Tibial artery (tissue), 4 donors: ENCODE data around the gene ELP4.

ENCODE experiments used
- DNase-seq, 2 donors: peaks; one replicate each; pipeline ENCODE4 v3.0.0-alpha.2; 2019
- H3K27ac ChIP-seq, 2 donors: fragments of 200-600 bp; sonication (generic) in 1 of 2; 1 replicate in 1 of 2; 2 replicates in 1 of 2; pipeline ENCODE4 v1.5.1; 2018 to 2019; ENCODE audit warnings: mild to moderate bottlenecking in 1 of 2
- H3K27me3 ChIP-seq, 2 donors: fragments of 200-600 bp; sonication (generic) in 1 of 2; one replicate each; pipeline versions ENCODE4 v1.5.1 to v1.6.0; 2016 to 2019
- H3K36me3 ChIP-seq, 3 donors: fragments of 200-600 bp; sonication (generic) in 2 of 3; one replicate each; pipeline ENCODE4 v1.5.1; 2016 to 2019; ENCODE audit warnings: mild to moderate bottlenecking in 2 of 3
- H3K4me1 ChIP-seq, 4 donors: fragments of 200-600 bp; sonication (generic) in 2 of 4; 1 replicate in 3 of 4; 2 replicates in 1 of 4; pipeline ENCODE4 v1.5.1; 2016 to 2019
- H3K4me3 ChIP-seq, 2 donors: fragments of 200-600 bp; sonication (generic) in 1 of 2; 1 replicate in 1 of 2; 2 replicates in 1 of 2; pipeline ENCODE4 v1.5.1; 2018 to 2019; ENCODE audit warnings: mild to moderate bottlenecking in 2 of 2
- H3K9me3 ChIP-seq, 3 donors: fragments of 200-600 bp; sonication (generic) in 1 of 3; one replicate each; pipeline ENCODE4 v1.5.1; 2016 to 2019
- intact Hi-C: fragments of 100-400 bp; cut with DNase I; formaldehyde crosslinking; loops from one replicate; pipeline ENCODE4 v1.15.0; 2023; ENCODE audit warnings: low total_unique reads
- TF ChIP-seq, protein P1 (sequence below), 2 experiments: fragments of 200-600 bp in 1 of 2; fragments of 450-650 bp in 1 of 2; IDR thresholded peaks; one replicate each; pipeline ENCODE4 v1.5.1; 2017 to 2019; ENCODE audit warnings: antibody characterized with exemption in 2 of 2, mild to moderate bottlenecking in 1 of 2, moderate library complexity in 1 of 2

ELP4 gene

DNA sequence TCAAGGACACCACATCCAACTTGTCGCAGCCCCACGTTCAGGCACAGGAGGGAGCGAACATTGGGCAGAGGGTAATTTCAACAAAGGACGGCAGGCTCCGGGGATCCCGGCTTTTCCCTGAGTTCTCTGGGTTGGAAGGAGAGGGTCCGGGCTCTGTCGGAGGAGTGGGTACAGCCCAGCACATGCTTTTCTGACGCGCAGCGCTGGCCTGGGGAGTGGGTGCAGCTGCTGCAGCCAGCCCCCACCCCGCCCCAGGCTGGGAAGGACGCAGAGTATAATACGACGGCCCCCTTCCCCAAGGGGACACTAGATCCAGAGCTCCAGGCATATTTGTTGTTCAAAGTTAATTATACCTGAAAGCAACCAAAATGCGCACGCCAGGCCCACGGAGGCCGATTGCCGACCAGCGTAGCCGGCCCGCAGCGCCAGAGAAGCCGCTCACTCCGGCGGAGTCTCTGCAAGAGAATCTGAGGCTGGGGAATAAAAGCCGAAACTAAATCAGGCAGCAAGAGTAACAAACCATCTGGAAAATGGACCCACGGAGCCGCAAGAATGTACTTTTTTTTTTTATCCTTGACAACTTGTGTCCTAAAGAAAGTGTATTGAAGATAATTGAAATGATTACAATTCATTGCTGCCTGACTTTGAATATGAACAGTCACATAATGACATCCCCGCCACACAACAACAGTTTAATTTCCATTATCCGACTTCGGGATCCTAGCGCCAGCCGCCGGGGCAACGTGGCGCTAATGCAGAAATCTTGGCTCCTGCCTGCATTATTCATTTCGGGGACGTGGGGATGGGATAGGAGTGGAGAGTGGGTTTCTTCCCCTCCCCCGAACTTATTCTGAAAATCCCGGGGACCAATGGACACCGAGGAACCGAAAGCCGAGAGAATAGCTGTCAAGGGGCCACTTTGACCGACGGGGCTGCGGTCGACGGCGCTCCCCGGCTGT, 315.6 kb downstream of the ELP4 start:
- intact Hi-C loops, result no loop called here
- Histone ChIP-seq H3K36me3 (no peaks in the 10 kb centered on the region), H3K9me3 (peaks cover 0 to 3% (median 0%) of the 10 kb centered on the region in 3 donors), H3K4me3 (no peak overlapping the region), H3K4me1 (peaks cover 0 to 21% (median 9%) of the 10 kb centered on the region in 4 donors), H3K27me3 (peaks cover 4 to 98% of the 10 kb centered on the region in 2 donors), H3K27ac (no peak overlapping the region)
- TF ChIP-seq, protein P1, sequence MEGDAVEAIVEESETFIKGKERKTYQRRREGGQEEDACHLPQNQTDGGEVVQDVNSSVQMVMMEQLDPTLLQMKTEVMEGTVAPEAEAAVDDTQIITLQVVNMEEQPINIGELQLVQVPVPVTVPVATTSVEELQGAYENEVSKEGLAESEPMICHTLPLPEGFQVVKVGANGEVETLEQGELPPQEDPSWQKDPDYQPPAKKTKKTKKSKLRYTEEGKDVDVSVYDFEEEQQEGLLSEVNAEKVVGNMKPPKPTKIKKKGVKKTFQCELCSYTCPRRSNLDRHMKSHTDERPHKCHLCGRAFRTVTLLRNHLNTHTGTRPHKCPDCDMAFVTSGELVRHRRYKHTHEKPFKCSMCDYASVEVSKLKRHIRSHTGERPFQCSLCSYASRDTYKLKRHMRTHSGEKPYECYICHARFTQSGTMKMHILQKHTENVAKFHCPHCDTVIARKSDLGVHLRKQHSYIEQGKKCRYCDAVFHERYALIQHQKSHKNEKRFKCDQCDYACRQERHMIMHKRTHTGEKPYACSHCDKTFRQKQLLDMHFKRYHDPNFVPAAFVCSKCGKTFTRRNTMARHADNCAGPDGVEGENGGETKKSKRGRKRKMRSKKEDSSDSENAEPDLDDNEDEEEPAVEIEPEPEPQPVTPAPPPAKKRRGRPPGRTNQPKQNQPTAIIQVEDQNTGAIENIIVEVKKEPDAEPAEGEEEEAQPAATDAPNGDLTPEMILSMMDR (IDR thresholded peaks at IDR 0.05), result no peak
- DNase-seq, result no peak

DNA sequence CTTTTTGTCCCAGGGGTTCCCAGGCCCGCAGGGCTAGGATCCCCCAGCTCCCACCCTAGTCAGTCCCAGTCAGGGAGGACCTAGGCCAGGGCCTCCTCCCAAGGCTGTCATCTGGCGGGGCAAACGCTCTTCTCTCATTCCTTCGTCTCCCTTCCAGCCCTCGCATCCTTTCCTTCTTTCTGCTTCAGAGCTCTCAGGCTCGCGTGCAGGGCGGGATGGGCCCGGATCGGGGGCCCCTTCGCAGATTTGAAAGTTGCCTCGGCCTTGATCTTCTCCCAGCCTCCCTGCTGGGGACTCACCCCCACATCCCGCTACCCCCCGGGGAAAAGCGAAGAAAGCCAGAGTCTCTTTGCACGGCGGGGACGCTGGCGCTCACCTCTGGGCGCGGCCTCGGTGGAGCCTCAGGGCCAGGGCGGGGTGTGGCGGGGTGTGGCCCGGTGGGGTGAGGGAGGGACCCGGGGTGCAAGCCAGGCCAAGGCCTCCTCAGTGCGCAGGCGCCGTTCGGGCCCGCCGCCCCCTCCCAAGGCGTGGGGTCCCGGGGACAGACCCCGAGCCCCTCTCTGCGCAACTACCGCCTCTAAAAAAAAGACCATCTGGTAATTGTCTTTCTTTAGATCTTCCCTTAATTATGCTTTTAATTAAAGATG, 316.4 kb downstream of the ELP4 start:
- TF ChIP-seq, protein P1 (IDR thresholded peaks at IDR 0.05), result no peak
- Histone ChIP-seq H3K9me3 (no peaks in the 10 kb centered on the region), H3K27me3 (peaks cover 4 to 95% of the 10 kb centered on the region in 2 donors), H3K4me3 (no peak overlapping the region), H3K4me1 (peaks cover 0 to 21% (median 9%) of the 10 kb centered on the region in 4 donors), H3K27ac (no peak overlapping the region), H3K36me3 (no peaks in the 10 kb centered on the region)
- intact Hi-C loops, result no loop called here
- no peak for DNase-seq

DNA sequence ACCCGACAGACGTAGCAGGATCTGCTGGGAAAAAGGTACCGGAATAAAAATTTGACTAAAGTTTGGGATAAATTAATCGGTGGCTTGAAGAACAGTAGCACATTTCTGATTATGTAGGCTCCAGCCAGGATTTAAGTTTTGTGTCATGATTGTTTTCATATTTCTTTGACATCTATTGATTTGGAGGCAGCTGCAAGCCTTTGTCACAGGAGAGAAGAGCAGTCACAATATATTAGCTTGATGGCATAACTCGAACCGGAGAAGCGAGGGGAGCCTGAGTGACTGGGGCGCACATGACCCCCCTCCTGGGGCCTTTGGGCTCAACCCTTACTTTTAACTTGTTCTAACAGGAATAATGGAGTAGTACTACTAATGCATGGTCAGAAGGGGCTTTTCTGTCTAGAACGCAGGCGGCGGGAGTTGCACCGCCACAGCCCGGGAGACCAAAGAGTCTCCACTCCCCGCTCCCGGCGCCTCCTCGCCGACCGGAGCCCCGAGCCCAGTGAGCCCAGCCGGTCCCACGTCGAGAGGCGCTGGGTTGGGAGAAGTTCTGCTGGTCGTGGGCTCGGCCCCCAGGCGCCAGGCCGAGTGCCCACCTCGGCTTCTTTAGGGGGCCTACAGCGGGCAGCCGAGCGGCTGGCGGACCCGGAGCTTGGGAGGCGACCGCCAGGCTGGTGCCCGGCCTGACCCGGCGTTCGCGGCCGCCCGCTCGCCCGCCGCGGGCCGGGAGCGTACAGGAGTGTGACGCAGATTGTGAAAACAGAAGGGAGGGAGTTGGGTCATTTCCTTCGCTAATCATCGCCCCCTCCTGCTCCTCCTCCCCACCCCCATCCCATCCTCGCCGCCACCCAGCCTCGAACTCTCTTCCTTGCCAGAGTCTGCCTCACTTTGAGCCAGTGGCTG, 317.2 kb downstream of the ELP4 start:
- H3K4me1 ChIP-seq, result peaks cover 0 to 21% (median 9%) of the 10 kb centered on the region in 4 donors
- TF ChIP-seq, protein P1 (IDR thresholded peaks at IDR 0.05), result no peak
- no peaks in the 10 kb centered on the region for H3K9me3 ChIP-seq
- H3K27me3 ChIP-seq, result peaks cover 4 to 91% of the 10 kb centered on the region in 2 donors
- no peak overlapping the region for H3K27ac ChIP-seq
- peak overlapping the region in 1 of 2 donors; percentile 12 for H3K4me3 ChIP-seq
- H3K36me3 ChIP-seq, result no peaks in the 10 kb centered on the region
- no peak for DNase-seq
- intact Hi-C loops, result no loop called here

DNA sequence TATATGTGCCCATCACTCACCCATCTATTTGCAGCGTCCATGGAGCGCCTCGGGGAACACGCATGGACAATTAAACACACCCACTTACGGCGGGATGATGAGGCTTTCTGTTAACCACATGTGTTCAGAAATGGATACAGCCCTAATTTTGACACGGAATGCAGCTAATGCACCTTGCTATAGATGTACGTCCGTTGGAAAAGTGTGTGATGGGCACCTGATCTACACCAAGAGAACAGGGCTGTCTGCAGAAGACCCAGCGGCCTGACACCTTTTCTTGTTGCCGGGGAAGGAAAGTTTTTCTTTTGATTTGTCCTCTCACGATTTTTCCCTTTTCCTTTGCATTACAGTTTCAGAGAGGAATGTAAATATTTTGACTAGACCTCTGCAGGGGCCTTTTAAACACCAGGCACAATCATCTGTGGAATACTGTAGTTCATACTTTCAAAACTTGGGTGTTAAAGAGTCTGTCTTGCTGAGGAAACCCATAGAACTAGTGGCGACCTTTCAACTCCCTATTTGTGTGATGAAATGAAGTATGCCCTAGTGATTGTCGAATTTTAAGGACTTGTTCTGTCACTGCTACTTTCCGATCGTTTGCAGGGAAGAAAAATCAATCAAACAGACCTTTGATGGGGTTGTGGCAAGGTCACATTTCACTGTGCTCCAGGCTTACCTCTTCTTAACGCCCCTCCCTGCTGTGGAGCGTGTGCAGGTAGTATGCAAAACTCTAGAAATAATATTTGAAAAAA, 318.1 kb downstream of the ELP4 start:
- no peak for DNase-seq
- TF ChIP-seq, protein P1 (IDR thresholded peaks at IDR 0.05), result no peak
- peak overlapping the region in 1 of 2 donors; percentile 12 for H3K4me3 ChIP-seq
- peaks cover 4 to 89% of the 10 kb centered on the region in 2 donors for H3K27me3 ChIP-seq
- H3K4me1 ChIP-seq, result peaks cover 0 to 21% (median 9%) of the 10 kb centered on the region in 4 donors
- H3K36me3 ChIP-seq, result no peaks in the 10 kb centered on the region
- intact Hi-C loops, result no loop called here
- no peaks in the 10 kb centered on the region for H3K9me3 ChIP-seq
- H3K27ac ChIP-seq, result no peak overlapping the region
